ENCODE data around the gene GLT1D1.

GLT1D1 gene

DNA sequence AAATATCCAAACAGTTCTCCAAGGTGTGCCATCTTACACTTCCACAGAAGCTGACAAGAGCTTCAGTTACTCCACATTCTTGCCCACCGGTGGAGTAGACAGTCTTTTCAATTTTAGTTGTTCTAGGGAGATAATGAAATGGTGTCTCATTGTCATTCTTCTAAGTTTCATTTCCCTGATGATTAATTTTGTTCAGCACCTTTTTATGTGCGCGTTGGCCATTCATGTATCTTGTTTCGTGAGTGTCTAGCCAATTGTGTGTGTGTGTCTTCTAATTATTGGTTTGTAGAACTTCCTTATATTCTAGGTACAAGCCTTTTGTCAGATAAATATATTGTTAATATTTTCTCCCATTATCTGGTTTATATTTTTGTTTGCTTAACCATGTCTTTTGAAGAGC, 63.1 kb downstream of the GLT1D1 start:
- DNase-seq, result no peak

DNA sequence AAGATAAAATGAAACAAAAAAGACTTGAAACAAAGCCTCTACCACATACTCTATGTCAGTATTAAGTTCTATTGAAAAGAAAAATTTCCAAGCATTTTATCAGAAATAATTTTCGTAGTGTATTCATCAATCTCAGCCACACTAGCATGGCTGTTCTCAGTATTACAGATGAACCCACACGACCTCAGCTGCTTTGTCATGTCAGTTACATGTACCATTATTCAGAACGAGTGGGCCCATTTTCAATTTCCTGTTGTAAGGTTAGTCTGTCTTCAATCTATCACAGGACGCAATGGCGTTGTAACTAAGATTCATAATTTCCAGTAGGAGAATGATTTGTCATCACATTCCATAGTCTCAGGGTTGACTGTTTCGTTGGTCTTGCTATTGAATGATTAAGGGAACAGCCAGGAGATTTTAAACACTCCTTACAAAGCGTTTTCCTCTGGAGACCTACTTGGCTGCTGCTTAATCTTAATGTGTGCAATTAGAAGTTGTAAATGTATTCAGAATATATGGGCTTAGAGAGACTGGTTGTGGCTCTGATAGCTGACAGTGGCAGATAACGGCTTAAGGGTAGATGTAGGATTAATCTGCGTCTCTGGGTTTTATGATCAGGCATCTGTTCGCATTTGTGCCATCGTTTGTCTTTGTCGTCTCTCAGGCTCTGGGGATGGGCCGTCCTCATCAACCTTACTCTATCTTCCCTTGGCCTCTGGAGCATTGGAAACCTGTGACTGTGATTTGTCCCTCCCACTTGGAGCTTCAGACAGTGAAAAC, 65.4 kb downstream of the GLT1D1 start:
- no peak for DNase-seq

DNA sequence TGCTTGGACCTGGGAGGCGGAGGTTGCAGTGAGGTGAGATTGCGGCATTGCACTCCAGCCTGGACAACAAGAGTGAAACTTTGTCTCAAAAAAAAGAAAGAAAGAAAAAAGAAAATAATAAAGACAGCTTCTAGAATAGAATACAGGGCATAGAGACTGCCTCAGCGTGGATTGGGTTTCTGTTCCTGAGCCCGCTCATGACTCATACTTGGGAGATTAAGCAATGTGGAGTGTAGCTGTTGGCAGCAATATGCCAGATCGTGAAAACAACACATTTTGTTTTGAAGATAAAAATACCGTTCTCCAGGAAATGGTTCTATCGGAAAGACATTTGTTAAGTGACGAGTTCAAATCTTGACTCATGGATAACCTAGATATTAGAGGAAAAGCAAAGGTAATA, 67.2 kb downstream of the GLT1D1 start:
- peak; percentile 74 to 79 for DNase-seq

DNA sequence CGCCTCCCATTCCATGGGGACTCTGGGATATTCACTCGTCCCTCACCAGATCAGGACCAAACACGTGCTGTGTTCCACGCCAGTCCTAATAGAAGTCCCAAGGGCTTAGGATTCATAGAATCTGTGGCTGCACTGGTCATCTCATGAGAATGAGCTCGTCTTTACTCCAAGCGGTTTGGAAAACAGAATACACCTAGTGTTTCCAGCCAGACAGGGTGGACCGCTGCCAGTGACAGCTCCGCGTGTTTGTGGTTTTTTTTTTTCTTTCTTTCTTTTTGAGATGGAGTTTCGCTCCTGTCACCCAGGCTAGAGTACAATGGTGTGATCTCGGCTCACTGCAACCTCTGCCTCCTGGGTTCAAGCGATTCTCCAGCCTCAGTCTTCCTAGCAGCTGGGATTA, 75.1 kb downstream of the GLT1D1 start:
- no peak for DNase-seq

DNA sequence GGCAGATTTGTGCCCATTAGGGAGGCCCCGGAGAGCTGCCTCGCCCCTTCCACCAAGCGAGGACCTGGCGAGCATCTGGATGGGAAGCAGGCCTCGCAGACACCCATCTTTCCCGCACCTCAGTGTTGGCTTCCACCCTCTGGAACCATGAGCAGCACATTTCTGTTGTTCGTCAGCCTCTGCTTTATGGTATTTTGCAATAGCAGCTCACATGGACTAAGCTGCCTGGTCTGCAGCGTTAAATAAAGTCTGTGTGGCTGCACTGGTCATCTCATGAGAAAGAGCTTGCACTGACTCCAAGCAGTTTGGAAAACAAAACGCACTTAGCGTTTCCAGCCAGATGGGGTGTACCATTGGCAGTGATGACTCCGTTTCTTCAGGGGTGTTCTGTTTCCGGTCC, 75.8 kb downstream of the GLT1D1 start:
- no peak for DNase-seq

DNA sequence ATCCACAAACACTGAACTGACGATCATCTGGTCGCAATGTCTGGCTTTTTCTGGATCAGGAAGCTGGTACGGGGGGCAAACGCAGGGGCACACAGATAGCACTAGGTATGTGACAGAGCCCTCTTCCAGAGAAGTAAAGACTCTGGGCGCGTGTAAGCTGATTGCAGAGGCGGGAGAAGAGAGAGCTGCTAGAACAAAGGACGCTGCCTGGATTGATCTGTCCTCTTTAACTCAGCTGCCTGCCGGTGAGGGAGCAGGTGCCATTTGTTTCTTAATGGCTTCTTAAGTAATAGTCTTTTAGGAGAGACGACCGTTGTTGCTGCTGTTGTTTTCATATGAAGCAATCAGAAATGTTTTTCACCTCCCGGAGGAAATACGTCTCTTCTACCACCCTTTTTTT, 77.3 kb downstream of the GLT1D1 start:
- DNase-seq, result no peak

DNA sequence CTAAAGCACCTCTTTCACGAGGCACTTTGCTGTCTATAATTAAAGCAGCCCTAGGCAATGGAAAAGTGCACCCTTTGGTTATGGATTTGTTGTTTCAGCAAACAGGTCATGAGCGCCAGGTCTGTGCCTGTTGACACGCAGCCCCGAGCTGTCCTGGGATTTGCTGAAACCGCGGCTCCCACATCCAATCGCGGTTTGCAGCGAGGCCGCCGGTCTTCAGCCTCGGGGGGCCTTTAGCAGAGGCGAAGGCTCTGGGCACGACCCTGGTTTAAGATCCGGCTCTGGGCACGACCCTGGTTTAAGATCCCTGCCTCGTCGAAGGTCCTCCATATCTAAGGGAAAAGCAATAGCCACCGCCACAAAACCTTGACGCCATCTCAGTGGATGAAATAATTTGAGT, 79.2 kb downstream of the GLT1D1 start:
- no peak for DNase-seq

DNA sequence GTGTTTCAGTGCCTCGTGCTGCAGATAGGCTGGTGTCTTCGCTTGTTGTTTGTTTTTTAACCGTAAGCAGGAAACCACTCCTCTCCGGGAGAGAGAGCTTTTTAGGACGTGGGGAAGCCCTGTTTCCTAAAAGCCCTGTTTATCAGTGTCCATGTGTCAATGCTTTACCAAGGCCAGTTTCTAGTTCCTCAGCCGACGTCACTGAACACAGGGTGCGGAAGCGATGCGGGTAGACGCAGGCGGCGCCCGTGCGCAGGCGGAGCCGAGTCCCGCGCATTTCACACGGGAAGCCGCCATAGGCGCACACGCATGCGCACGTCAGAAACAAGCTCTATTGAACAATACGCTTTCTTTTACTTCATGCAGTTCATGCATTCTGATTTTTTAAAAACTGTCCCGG, 79.8 kb downstream of the GLT1D1 start:
- DNase-seq, result no peak

DNA sequence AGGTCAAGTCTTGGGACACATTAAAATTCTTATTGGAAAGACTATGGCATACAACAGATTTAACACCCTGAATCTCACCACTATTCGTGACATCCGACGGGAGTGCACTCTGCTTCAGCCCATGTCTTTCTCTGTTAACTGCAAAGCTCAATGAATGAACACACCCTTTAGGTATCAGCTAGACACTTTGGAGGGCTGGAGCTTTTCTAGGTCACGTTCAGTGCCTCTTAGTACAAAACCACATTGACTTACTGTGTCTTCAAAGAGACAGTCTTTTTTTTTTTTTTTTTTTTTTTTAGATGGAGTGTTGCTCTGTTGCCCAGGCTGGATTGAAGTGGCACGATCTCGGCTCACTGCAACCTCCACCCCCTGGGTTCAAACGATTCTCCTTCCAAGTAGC, 80.6 kb downstream of the GLT1D1 start:
- no peak for DNase-seq

DNA sequence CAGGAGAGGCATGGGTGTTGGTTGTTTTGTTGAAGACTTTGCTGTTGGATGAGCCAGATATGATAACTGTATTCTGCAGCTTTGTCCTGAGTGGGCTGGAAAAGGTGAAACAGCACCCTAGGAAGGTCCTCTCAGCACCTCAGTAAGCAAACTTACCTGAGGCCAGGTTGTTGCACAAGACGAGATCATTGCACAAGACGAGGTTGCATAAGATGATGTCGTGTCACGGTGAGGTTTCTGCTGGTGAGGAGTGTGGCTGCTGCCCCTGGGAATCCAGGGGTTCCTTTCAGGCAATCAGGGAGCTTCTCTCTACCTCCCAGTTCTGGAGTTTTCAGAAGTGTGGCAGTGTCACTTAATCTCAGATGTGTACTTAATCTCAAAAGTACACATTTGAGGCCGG, 85.6 kb downstream of the GLT1D1 start:
- no peak for DNase-seq

DNA sequence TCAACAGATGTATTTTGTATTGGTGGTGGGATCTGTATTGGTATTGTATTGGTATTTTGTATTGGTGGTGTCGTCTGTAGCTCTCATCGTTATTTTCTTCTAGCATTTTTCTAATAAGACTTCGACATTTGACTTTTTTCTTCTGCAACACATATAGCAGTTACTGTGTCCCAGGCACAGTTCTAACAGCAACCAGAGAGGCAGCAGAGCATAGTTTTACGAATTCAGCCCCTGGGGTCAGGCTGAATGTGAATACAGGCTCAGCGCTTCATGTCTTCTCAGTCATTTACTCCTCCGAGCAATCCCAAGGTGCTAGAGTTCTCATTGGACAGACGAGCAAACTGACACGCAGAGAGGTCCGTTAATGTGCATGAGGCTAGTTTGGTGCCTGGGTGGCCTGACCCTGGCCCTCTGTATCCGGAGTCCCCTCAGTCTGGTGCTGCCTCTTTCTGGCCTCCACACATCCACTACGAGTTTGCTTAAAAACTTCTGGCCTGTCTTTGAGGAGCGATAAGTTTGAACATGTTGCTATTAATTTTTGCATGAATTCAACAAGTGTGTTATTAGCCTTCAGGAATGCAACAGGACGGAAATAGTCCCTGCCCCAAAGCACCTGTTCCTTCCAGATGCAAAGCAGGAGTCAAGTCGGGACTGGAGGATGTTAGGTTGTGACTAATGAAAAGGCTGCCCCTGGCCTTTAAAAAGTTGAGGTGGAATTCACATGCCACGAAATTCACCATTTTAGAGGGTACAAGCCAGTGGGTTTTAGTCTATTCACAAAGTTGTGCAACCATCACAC, 87.0 kb downstream of the GLT1D1 start:
- no peak for DNase-seq

DNA sequence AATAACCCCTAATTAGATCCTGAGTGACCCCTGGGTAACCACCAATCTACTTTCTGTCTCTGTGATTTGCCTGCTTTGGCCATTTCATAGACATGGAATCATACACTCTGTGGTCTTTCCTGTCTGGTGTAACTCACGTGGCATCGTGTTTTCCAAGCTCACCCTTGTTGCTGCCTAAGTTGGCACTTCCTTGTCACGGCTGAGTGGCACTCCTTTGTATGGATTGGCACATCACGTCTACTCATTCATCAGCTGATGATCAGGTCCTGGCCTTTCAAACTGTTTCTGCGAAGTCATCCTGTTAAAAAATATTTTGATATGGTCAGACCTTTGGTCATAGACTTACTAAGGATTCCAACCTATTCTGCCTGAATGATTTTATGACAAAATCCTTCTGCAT, 87.7 kb downstream of the GLT1D1 start:
- peak; percentile 18 to 53 for DNase-seq

DNA sequence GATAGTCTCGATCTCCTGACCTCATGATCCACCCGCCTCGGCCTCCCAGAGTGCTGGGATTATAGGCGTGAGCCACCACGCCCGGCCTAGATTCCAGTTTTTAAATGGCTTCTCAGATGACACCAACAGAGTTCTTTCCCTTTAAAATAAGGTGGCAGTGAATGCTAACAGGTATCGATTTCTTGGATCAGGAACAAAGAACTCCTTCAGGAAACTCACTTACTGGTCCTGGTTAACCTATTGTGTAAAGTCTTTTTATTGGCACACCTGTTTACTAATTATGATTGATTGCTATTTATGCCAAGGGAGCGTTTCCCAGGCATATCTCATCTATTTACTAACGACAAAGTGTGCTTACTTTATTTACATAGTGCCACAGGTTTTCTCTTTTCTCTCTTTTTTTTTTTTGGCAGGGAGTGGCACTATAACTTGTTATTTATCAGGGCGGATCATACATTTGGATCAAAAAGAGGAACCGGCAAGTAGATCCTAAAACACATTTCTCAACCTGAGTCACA, 89.7 kb downstream of the GLT1D1 start:
- DNase-seq, result no peak

DNA sequence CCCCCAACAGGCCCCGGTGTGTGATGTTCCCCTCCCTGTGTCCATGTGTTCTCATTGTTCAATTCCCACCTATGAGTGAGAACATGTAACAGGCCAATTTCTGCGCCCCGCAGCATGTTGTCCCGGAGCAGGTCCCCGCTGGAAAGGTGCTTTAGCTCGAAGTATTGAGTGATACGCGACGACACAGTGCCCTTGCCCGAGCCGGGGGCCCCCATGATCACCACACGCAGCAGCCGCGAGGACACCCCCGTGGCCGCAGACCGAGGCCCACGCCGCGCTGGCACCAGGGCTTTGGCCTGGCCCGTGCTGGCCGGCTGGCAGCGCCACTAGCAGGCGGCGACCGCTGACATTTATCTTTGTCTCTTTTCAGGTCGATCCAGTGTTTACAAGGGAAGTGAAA, 91.7 kb downstream of the GLT1D1 start:
- no peak for DNase-seq

DNA sequence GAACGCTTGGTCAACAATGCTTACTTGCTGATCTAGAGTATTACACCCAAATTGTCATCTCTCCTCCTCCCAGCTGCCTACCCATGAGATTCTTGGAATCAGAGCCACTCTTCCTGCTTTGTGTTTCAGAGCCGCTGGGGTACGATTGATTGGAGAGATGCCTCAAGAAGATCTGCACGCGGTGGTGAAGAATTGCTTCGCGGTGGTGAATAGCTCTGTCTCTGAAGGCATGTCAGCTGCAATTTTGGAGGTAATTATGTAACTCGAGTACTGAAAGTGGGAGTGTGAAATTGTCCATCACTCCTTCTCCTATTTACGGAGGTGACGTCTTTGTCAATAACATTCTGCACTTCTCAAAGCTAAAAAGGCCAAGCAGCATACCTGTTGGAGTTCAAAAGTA, 93.9 kb downstream of the GLT1D1 start:
- DNase-seq, result no peak

DNA sequence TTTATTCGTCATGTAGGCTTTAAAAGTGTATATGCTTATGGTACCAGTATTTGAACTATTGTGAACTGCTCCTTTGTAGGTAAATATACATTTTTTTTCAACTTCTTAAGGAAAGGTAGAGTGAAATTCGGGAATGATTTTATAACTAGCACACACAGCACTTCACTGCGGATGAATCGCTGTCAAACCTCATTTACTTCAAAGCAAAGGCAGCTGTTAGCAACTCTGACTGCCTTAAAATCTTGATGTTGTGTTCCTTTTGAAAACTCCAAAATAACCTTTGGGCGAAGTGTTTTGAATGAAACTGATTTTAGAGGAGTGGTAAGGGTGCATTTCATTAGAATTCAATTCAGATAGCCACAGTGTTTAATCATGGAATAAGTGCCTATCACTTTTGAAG, 95.8 kb downstream of the GLT1D1 start:
- no peak for DNase-seq

DNA sequence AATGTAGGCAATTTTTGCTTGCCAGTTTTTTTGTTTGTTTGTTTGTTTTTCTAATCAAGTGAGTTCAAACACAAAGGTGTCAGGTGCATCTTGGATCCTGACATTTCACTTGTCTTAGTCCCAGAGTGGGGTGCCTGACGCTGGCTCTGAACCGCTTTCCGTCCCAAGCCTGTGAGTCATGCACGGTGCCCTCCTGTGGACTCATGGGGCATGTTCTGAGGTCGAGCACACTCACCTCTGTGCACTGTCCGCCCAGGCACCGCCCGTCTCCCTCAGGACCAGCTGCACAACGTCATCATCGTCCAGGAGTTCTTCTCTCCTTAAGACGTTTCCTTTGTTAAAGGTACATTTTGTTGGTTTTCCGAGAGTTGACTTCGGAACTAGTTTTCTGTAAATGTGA, 98.2 kb downstream of the GLT1D1 start:
- DNase-seq, result no peak

DNA sequence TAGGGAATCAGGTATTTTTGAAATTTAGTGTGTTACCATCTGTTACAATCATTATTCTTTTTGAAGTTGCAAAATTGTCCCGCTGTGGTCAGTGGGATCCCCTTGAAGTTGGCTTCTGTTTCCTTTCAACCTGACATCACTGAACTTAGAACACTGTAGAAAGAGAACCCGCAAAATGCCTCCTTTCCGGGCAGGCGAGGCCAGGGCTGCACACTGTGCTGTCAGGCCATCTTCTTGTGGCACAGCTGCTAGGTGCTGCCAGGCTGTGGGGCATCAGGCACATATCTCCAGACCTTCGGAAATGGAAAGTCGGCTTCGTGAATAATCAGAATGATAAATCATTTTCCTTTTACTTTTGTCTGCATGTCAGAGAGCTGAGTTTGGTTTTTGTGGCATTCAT, 103.5 kb downstream of the GLT1D1 start:
- DNase-seq, result no peak

DNA sequence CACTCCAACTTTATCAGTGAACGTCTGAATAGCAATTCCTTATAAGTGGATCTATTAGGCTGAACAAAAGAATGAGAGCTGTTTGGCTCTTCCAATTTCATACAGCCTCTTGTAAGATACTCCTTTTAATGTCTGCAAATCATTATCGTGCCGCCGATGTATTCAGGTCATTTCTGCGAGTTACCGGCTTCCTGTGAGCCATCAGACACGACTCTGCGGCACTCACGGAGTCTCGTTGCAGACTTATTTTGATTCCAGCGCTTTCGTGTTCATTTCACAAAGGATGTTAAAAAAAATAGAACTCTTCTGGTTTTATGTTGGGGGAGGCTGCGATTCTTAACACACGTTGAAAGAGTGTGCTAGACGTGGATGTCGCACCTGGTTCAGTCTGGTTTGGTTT, 106.6 kb downstream of the GLT1D1 start:
- DNase-seq, result no peak

DNA sequence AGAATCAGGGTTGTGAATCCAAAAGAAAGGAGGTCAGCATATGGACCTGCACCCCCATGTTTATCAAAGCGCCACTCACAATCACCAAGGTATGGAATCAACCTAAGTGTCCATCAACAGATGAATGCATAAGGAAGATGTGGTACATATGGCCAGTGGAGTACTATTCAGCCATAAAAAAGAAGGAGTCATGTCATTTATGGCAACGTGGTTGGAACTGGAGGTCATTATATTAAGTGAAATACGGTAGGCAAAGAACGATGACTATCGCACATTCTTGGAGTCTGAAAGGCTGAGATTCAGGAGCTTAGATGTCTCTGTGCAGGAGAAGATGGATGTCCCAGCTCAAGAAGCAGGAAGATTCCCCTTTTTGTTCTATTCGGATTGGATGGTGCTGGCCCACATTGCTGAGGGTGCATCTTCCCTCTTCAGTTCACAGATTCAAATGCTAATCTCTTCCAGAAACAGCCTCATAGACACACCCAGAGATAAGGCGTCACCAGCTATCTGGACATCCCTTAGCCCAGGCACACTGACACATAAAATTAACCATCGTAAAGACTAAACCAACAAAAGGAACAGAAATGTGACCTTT, 108.1 kb downstream of the GLT1D1 start:
- no peak for DNase-seq

DNA sequence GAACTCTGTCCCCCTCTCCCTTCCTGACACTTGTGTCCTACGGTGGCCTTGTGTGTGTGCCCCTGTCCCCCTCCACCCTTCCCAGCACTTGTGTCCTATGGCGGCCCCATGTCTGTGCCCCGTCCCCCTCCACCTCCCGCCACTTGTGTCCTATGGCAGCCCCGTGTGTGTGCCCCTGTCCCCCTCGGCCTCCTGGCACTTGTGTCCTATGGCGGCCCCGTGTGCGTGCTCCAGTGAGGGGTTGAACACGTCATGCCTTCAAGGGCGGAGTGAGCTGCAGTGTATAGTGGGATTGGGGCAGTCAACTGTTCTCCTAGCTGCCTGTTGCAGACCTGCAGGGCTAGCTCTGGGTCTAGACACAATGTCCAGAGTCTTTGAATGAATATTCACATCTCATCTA, 108.7 kb downstream of the GLT1D1 start:
- DNase-seq, result no peak

DNA sequence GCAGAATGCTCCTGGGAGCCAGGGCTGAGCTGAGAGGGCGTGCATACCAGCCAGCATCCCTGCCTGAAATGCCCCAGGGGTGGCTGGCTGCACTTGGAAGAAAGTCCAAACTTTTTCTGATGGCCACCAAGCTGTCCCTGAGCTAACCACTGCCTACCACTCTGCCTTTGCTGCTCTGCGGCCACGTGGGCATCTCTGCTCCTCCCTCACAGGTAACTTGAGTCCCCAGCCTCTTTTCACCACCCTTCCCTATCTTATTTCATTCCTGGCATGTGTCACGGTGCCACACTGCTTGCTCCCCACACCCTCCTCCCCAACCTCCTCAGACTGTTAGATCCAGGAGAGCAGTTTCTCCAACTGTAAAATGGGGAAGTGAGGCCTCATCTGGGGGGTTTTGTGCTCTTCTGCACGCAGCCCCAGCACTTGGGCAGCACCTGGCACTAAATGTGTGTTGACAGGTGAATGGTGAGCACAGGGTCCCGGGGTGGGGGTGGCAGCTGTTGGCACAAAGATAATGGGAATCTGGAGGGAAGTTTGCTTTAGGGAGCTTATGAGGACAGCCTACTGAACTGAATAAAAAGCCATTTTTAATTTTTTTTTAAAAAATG, 113.0 kb downstream of the GLT1D1 start:
- DNase-seq, result no peak

DNA sequence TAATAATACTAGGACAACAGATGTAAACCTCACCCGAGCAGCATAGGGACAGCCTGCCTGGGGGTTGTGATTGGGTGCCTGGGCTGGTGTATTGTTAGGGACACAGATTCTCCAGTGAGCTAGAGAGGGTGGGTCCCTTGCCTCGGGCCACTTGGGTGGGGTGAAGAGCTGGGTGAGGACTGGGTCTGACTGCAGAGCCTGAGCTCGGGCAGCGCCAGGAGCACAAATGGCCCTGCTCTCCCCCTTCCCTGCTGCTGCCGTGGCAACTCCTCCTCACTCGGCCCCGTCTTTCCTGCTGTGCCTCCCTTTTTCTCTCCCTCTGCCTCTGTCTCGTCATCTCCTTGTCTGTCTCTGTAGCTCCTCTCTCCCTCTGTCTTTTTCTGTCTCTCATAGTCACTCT, 115.4 kb downstream of the GLT1D1 start:
- DNase-seq, result no peak
